ENCODE data around the gene CTAGE1.

CTAGE1 gene

GRCh38 chr18:22391407-22392345 is 26.0 kb downstream of the CTAGE1 start:
- DNase-seq (ENCODE audit: low read depth), result no peak

- DNase-seq (ENCODE audit: low read depth), result no peak
Measured at GRCh38 chr18:22387787-22388186, 29.9 kb downstream of the CTAGE1 start.

GRCh38 chr18:22387364-22387763 is 30.4 kb downstream of the CTAGE1 start:
- DNase-seq (ENCODE audit: low read depth), result no peak

- no peak for DNase-seq (ENCODE audit: low read depth)
Measured at GRCh38 chr18:22385718-22386117, 32.0 kb downstream of the CTAGE1 start.

- no peak for DNase-seq (ENCODE audit: low read depth)
Measured at GRCh38 chr18:22378672-22379282, 38.9 kb downstream of the CTAGE1 start.

GRCh38 chr18:22377769-22378168 is 39.9 kb downstream of the CTAGE1 start:
- DNase-seq (ENCODE audit: low read depth), result no peak

- no peak for DNase-seq (ENCODE audit: low read depth)
Measured at GRCh38 chr18:22370414-22370813, 47.3 kb downstream of the CTAGE1 start.

- DNase-seq (ENCODE audit: low read depth), result no peak
Measured at GRCh38 chr18:22368021-22368420, 49.7 kb downstream of the CTAGE1 start.

- DNase-seq (ENCODE audit: low read depth), result no peak
Measured at GRCh38 chr18:22367303-22367702, 50.4 kb downstream of the CTAGE1 start.

GRCh38 chr18:22363867-22364463 is 53.8 kb downstream of the CTAGE1 start:
- no peak for DNase-seq (ENCODE audit: low read depth)

All from stimulated activated CD8-positive, alpha-beta memory T cell treated with anti-CD3 and anti-CD28 coated beads, Interleukin-7, amount 100 ng/mL, for 24 hours (primary cell).